Large intestine (tissue), 3 donors: ENCODE results near the gene CNTRL. TPM values are rescaled to one million over a fixed set of nuclear protein-coding genes. Genes with fewer than 3 reads are reported as not detected.

Experiments used
- DNase-seq, 2 donors: peaks; one replicate each; pipeline versions ENCODE4 v3.0.0 to v3.0.0-alpha.2; 2013
- H3K27ac ChIP-seq: one replicate; pipeline ENCODE4 v1.5.1; 2013; ENCODE audit warnings: low read length
- H3K27me3 ChIP-seq: 2 replicates; pipeline ENCODE4 v1.6.1; 2013; ENCODE audit warnings: low read length; ENCODE audit not compliant: control insufficient read depth, insufficient read depth
- H3K36me3 ChIP-seq: 2 replicates; pipeline ENCODE4 v1.6.1; 2013; ENCODE audit warnings: low read length; ENCODE audit not compliant: control insufficient read depth, insufficient read depth
- H3K4me1 ChIP-seq: one replicate; pipeline ENCODE4 v1.6.1; 2013; ENCODE audit warnings: low read length; ENCODE audit not compliant: control insufficient read depth, insufficient read depth
- H3K4me3 ChIP-seq: one replicate; pipeline ENCODE4 v1.5.1; 2013; ENCODE audit warnings: low read length
- H3K9me3 ChIP-seq: one replicate; pipeline ENCODE4 v1.6.1; 2013; ENCODE audit warnings: mild to moderate bottlenecking, low read depth, low read length, moderate library complexity; ENCODE audit not compliant: control insufficient read depth
- WGBS: methylation state at CpG from one replicate; pipeline ENCODE4 v1.1.5; 2013; ENCODE audit warnings: low lambda C conversion rate; ENCODE audit not compliant: insufficient coverage; 5-methylcytosine and 5-hydroxymethylcytosine counted together
- polyA plus RNA-seq: library from polyadenylated mRNA; unstranded; fragments of 120-200 nt; gene quantifications from one replicate; pipeline ENCODE4 v1.2.1, GENCODE V29; 2013

Gene CNTRL
- polyA plus RNA-seq, 1 donor, result 15.8 TPM

GRCh38 chr9:121144482-121144881, 69.7 kb downstream of the CNTRL start:
- DNase-seq, result no peak
- Histone ChIP-seq H3K4me3 (no peak overlapping the region), H3K4me1 (no peaks in the 10 kb centered on the region), H3K36me3 (peaks cover 76% of the 10 kb centered on the region), H3K27me3 (no peaks in the 10 kb centered on the region), H3K9me3 (no peaks in the 10 kb centered on the region), H3K27ac (no peak overlapping the region)
- 92% methylated on average over 2 of the region's 2 CpGs for WGBS

- no CpG with 5 or more reads among the region's 2 CpGs for WGBS
- no peak overlapping the region for H3K27ac ChIP-seq
- H3K36me3 ChIP-seq, result peaks cover 50% of the 10 kb centered on the region
- H3K9me3 ChIP-seq, result no peaks in the 10 kb centered on the region
- H3K27me3 ChIP-seq, result no peaks in the 10 kb centered on the region
- DNase-seq, result no peak
- H3K4me3 ChIP-seq, result no peak overlapping the region
- no peaks in the 10 kb centered on the region for H3K4me1 ChIP-seq
Observed at GRCh38 chr9:121150188-121150587, 75.4 kb downstream of the CNTRL start.

DNA sequence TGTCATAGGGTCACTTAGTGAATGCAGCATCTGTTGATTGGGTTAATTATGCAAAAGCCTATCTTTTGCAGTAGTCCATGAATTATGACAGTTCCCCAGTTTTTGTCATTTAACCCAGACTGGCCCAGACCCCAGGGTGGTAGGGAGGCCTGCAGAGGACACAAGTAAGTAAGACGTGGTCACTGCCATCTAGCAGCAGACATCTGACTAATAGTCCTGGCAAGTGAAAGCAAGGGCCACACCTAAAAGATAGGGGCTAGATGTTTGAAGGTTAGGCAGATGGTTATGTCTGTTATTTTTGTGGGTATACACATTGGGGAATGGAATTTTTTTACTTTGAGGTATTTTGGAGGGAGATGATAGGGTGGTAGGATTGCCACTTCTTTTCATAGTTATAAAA, 78.9 kb downstream of the CNTRL start:
- H3K4me3 ChIP-seq, result no peak overlapping the region
- no peaks in the 10 kb centered on the region for H3K27me3 ChIP-seq
- H3K9me3 ChIP-seq, result no peaks in the 10 kb centered on the region
- no peaks in the 10 kb centered on the region for H3K4me1 ChIP-seq
- DNase-seq, result no peak
- H3K27ac ChIP-seq, result no peak overlapping the region
- peaks cover 37% of the 10 kb centered on the region for H3K36me3 ChIP-seq
- no CpG with 5 or more reads among the region's 1 CpG for WGBS

DNA sequence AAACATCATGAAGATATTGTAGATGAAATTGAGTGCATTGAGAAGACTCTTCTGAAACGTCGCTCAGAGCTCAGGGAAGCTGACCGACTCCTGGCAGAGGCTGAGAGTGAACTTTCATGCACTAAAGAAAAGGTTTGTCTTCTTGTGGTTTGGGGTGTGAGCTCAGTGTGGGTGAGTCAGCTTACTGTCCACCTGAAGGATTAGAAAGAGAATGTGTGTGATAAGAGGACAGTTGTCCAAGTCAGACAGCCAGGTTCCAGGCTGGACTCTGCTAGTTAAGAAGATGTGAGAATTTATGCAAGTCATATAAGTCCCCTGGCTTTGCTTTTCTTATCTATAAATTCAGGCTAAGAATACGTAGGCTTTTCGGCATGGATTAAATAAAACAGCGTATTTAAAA, 80.0 kb downstream of the CNTRL start:
- Histone ChIP-seq H3K4me1 (no peaks in the 10 kb centered on the region), H3K27ac (no peak overlapping the region), H3K27me3 (no peaks in the 10 kb centered on the region), H3K9me3 (no peaks in the 10 kb centered on the region), H3K36me3 (peaks cover 39% of the 10 kb centered on the region), H3K4me3 (no peak overlapping the region)
- DNase-seq, result no peak
- 88% methylated on average over 5 of the region's 6 CpGs for WGBS

- WGBS, result no CpG with 5 or more reads among the region's 2 CpGs
- Histone ChIP-seq H3K9me3 (no peaks in the 10 kb centered on the region), H3K27ac (no peak overlapping the region), H3K4me1 (no peaks in the 10 kb centered on the region), H3K27me3 (no peaks in the 10 kb centered on the region), H3K4me3 (no peak overlapping the region), H3K36me3 (peaks cover 42% of the 10 kb centered on the region)
- DNase-seq, result no peak
Observed at GRCh38 chr9:121156263-121156731, 81.5 kb downstream of the CNTRL start.

- 100% methylated on average over 1 of the region's 4 CpGs for WGBS
- DNase-seq, result no peak
- Histone ChIP-seq H3K9me3 (no peaks in the 10 kb centered on the region), H3K36me3 (peaks cover 46% of the 10 kb centered on the region), H3K4me3 (no peak overlapping the region), H3K4me1 (no peaks in the 10 kb centered on the region), H3K27me3 (no peaks in the 10 kb centered on the region), H3K27ac (no peak overlapping the region)
Observed at GRCh38 chr9:121157939-121158338, 83.2 kb downstream of the CNTRL start.

- no peaks in the 10 kb centered on the region for H3K27me3 ChIP-seq
- no peak overlapping the region for H3K4me3 ChIP-seq
- H3K36me3 ChIP-seq, result peaks cover 37% of the 10 kb centered on the region
- WGBS, result 100% methylated on average over 1 of the region's 1 CpG
- no peak for DNase-seq
- no peaks in the 10 kb centered on the region for H3K4me1 ChIP-seq
- H3K27ac ChIP-seq, result no peak overlapping the region
- no peaks in the 10 kb centered on the region for H3K9me3 ChIP-seq
Observed at GRCh38 chr9:121160025-121160424, 85.3 kb downstream of the CNTRL start.

DNA sequence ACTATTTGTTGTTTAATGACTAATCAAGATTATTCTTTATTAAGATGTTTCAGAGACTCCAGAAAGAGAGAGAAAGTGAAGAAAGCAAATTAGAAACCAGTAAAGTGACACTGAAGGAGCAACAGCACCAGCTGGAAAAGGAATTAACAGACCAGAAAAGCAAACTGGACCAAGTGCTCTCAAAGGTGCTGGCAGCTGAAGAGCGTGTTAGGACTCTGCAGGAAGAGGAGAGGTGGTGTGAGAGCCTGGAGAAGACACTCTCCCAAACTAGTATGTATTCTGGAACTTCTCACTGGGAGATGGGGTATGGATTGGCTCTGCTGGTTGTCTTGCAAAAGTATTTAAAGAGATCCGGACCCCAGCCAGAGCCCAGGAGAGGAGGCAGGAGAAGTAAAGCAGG, 93.3 kb downstream of the CNTRL start:
- WGBS, result 100% methylated on average over 1 of the region's 2 CpGs
- peaks cover 55% of the 10 kb centered on the region for H3K36me3 ChIP-seq

DNA sequence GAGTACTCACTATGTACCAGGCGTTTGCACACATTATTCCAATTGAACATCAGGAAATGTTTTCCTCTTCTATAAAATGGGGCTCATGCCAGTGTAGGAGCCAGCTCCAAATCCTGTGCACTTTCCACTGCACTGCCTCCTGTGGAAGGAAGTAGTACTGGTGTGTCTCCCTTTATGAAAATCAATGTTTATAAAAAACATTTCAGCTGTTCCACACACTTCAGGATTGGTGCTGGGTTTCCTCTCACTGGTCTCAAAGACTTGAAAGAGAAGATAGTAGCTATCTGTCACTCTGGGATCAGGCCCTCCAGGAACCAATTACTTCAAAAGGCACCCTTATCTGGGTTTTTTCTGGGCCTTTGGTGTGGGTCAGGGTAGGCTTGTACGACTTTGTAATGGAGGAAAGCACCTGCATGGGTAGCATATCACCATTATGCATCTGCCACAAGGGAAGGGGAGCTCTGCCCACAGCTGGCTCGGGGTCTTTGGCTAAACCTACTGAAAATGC, 94.4 kb downstream of the CNTRL start:
- Histone ChIP-seq H3K4me1 (no peaks in the 10 kb centered on the region), H3K36me3 (peaks cover 63% of the 10 kb centered on the region), H3K27me3 (no peaks in the 10 kb centered on the region), H3K9me3 (no peaks in the 10 kb centered on the region), H3K27ac (no peak overlapping the region), H3K4me3 (no peak overlapping the region)
- DNase-seq, result no peak
- WGBS, result no CpG with 5 or more reads among the region's 3 CpGs

More for the DNA sequence above, 93.3 kb downstream of the CNTRL start:
- Histone ChIP-seq H3K4me1 (no peaks in the 10 kb centered on the region), H3K27me3 (no peaks in the 10 kb centered on the region), H3K27ac (no peak overlapping the region), H3K9me3 (no peaks in the 10 kb centered on the region), H3K4me3 (no peak overlapping the region)
- DNase-seq, result no peak

GRCh38 chr9:121171236-121171635, 96.5 kb downstream of the CNTRL start:
- H3K27me3 ChIP-seq, result no peaks in the 10 kb centered on the region
- no peak overlapping the region for H3K27ac ChIP-seq
- no peak for DNase-seq
- no peak overlapping the region for H3K4me3 ChIP-seq
- no peaks in the 10 kb centered on the region for H3K9me3 ChIP-seq
- H3K4me1 ChIP-seq, result peaks cover 3% of the 10 kb centered on the region
- WGBS, result no CpG with 5 or more reads among the region's 5 CpGs
- H3K36me3 ChIP-seq, result peaks cover 62% of the 10 kb centered on the region

DNA sequence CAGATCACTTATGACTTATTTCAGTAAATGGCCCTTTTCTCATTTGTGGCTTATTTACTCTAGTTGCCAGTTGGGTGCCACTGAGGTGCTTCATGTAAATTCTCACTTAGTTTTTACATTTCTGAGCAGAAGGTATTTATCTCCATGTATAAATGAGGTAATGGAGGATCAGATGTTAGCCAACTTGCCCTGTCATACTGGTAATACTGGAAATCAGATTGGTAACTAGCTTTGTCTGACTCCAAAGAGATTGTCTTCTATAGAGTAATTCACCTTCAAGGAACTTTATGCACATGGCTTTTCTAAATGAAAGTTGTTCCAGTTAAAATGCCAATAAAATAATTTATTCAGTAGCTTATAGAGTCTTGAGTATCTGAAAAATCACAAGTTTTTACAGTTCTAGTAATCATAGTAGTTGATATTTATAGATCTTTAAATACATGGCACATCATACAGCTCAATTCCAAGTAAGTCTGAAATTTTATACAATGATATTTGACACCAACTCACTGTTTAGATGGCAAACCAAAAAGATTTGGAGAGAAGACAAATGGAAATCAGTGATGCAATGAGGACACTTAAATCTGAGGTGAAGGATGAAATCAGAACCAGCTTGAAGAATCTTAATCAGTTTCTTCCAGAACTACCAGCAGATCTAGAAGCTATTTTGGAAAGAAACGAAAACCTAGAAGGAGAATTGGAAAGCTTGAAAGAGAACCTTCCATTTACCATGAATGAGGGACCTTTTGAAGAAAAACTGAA, 98.2 kb downstream of the CNTRL start:
- no peak for DNase-seq
- Histone ChIP-seq H3K4me1 (peaks cover 7% of the 10 kb centered on the region), H3K27ac (no peak overlapping the region), H3K4me3 (no peak overlapping the region), H3K36me3 (peaks cover 58% of the 10 kb centered on the region), H3K9me3 (no peaks in the 10 kb centered on the region), H3K27me3 (no peaks in the 10 kb centered on the region)
- WGBS, result no CpG with 5 or more reads among the region's 1 CpG
